K562 (cell line): ENCODE results near the gene GAL3ST1. TPM values are rescaled to one million over a fixed set of nuclear protein-coding genes. Genes with fewer than 3 reads are reported as not detected.

Experiments used
- NR2C1 ChIP-seq, 2 experiments: fragments of 450-650 bp; IDR thresholded peaks; 2 replicates each; pipeline ENCODE4 v1.6.1; 2017; ENCODE audit warnings: mild to moderate bottlenecking in 2 of 2, antibody characterized with exemption in 1 of 2, inconsistent platforms in 1 of 2, missing compliant biosample characterization in 1 of 2, missing genetic modification characterization in 1 of 2
- TAF7 ChIP-seq: fragments of 450-650 bp; IDR thresholded peaks from 2 replicates; pipeline ENCODE4 v1.6.1; 2016; ENCODE audit warnings: missing genetic modification characterization, missing compliant biosample characterization
- ZNF436 ChIP-seq: fragments of 250-450, 450-650 bp; sonication (Bioruptor Pico); formaldehyde crosslinking; IDR thresholded peaks from 2 replicates; pipeline ENCODE4 v1.7.0; 2020; ENCODE audit warnings: mild to moderate bottlenecking
- ZNF644 ChIP-seq: fragments of 200-800 bp; sonication (Bioruptor generic); IDR thresholded peaks from 2 replicates; pipeline ENCODE4 v1.6.1; 2016; ENCODE audit warnings: low read depth, missing genetic modification characterization, missing compliant biosample characterization
- polyA plus RNA-seq, 8 experiments: library from polyadenylated mRNA; depleted of rRNA in 4 of 8; stranded (reverse) in 5 of 8; unstranded in 3 of 8; fragments of >200 nt; fragmentation: Nextera tagmentation in 2 of 8; fragmentation: Illumina TruSeq in 1 of 8; extraction: Ambion mirVana in 2 of 8; extraction: Trizol in 1 of 8; gene quantifications; 2 replicates each; pipeline versions ENCODE4 v1.2.1 to v1.2.3, GENCODE V29; 2011 to 2014; ENCODE audit warnings: inconsistent platforms in 1 of 8, missing spikeins in 1 of 8
- total RNA-seq, 7 experiments: library from RNA; depleted of rRNA in 6 of 7; stranded (reverse); fragments of >200 nt in 6 of 7; fragmentation: Illumina TruSeq in 2 of 7; extraction: Trizol in 2 of 7; gene quantifications; 2 replicates each; pipeline versions ENCODE4 v1.2.1 to v1.2.3, GENCODE V29; 2011 to 2021; ENCODE audit warnings: low replicate concordance in 1 of 7
- TF ChIP-seq, protein P1 (sequence below): fragments of 450-650 bp; IDR thresholded peaks from 2 replicates; pipeline ENCODE4 v1.6.1; 2016; ENCODE audit warnings: mild to moderate bottlenecking, moderate library complexity
- TF ChIP-seq, protein P2 (sequence below), 2 experiments: fragments of 150-350 bp in 1 of 2; IDR thresholded peaks; 2 replicates each; pipeline ENCODE4 v1.6.1; 2012 to 2016; ENCODE audit warnings: low read depth in 2 of 2, low read length in 2 of 2, mild to moderate bottlenecking in 1 of 2, moderate library complexity in 1 of 2

The GAL3ST1 gene
- total and polyA plus RNA-seq, 9 of the 15 experiments (the other 6 are each of a cell fraction or from before 2014, with no cell fraction given) = 0.03 to 1.9 (median 0.33) TPM; not detected in 1

DNA sequence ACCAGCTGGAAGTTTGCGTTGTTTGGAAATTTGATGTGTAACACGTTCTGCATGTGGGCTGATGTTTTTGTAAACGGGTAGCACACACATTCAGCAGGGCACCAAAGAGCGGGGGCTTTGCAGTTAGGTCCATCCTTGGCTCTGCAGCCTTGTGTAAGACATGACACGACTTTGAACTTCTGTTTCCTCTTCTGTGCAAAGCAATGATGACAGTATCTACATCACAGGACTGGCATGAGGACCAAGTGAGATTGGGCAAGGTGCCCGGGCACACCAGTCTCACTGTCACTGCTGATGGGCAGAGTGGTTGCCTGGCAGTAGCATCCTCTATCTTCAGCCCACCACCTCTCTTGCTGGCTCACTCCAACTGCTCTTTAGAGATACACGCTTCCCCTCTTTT is 35.8 kb upstream of the GAL3ST1 start (continued):
- TF ChIP-seq, protein P1, sequence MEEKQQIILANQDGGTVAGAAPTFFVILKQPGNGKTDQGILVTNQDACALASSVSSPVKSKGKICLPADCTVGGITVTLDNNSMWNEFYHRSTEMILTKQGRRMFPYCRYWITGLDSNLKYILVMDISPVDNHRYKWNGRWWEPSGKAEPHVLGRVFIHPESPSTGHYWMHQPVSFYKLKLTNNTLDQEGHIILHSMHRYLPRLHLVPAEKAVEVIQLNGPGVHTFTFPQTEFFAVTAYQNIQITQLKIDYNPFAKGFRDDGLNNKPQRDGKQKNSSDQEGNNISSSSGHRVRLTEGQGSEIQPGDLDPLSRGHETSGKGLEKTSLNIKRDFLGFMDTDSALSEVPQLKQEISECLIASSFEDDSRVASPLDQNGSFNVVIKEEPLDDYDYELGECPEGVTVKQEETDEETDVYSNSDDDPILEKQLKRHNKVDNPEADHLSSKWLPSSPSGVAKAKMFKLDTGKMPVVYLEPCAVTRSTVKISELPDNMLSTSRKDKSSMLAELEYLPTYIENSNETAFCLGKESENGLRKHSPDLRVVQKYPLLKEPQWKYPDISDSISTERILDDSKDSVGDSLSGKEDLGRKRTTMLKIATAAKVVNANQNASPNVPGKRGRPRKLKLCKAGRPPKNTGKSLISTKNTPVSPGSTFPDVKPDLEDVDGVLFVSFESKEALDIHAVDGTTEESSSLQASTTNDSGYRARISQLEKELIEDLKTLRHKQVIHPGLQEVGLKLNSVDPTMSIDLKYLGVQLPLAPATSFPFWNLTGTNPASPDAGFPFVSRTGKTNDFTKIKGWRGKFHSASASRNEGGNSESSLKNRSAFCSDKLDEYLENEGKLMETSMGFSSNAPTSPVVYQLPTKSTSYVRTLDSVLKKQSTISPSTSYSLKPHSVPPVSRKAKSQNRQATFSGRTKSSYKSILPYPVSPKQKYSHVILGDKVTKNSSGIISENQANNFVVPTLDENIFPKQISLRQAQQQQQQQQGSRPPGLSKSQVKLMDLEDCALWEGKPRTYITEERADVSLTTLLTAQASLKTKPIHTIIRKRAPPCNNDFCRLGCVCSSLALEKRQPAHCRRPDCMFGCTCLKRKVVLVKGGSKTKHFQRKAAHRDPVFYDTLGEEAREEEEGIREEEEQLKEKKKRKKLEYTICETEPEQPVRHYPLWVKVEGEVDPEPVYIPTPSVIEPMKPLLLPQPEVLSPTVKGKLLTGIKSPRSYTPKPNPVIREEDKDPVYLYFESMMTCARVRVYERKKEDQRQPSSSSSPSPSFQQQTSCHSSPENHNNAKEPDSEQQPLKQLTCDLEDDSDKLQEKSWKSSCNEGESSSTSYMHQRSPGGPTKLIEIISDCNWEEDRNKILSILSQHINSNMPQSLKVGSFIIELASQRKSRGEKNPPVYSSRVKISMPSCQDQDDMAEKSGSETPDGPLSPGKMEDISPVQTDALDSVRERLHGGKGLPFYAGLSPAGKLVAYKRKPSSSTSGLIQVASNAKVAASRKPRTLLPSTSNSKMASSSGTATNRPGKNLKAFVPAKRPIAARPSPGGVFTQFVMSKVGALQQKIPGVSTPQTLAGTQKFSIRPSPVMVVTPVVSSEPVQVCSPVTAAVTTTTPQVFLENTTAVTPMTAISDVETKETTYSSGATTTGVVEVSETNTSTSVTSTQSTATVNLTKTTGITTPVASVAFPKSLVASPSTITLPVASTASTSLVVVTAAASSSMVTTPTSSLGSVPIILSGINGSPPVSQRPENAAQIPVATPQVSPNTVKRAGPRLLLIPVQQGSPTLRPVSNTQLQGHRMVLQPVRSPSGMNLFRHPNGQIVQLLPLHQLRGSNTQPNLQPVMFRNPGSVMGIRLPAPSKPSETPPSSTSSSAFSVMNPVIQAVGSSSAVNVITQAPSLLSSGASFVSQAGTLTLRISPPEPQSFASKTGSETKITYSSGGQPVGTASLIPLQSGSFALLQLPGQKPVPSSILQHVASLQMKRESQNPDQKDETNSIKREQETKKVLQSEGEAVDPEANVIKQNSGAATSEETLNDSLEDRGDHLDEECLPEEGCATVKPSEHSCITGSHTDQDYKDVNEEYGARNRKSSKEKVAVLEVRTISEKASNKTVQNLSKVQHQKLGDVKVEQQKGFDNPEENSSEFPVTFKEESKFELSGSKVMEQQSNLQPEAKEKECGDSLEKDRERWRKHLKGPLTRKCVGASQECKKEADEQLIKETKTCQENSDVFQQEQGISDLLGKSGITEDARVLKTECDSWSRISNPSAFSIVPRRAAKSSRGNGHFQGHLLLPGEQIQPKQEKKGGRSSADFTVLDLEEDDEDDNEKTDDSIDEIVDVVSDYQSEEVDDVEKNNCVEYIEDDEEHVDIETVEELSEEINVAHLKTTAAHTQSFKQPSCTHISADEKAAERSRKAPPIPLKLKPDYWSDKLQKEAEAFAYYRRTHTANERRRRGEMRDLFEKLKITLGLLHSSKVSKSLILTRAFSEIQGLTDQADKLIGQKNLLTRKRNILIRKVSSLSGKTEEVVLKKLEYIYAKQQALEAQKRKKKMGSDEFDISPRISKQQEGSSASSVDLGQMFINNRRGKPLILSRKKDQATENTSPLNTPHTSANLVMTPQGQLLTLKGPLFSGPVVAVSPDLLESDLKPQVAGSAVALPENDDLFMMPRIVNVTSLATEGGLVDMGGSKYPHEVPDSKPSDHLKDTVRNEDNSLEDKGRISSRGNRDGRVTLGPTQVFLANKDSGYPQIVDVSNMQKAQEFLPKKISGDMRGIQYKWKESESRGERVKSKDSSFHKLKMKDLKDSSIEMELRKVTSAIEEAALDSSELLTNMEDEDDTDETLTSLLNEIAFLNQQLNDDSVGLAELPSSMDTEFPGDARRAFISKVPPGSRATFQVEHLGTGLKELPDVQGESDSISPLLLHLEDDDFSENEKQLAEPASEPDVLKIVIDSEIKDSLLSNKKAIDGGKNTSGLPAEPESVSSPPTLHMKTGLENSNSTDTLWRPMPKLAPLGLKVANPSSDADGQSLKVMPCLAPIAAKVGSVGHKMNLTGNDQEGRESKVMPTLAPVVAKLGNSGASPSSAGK = no peak
- no peak for TF ChIP-seq TAF7
- TF ChIP-seq ZNF436 (CRISPR knock-in tag) = no peak
- TF ChIP-seq NR2C1 (IDR thresholded peaks at IDR 0.05) = no peak
- no peak for TF ChIP-seq NR2C1 (tag; IDR thresholded peaks at IDR 0.05)
- TF ChIP-seq, protein P2, sequence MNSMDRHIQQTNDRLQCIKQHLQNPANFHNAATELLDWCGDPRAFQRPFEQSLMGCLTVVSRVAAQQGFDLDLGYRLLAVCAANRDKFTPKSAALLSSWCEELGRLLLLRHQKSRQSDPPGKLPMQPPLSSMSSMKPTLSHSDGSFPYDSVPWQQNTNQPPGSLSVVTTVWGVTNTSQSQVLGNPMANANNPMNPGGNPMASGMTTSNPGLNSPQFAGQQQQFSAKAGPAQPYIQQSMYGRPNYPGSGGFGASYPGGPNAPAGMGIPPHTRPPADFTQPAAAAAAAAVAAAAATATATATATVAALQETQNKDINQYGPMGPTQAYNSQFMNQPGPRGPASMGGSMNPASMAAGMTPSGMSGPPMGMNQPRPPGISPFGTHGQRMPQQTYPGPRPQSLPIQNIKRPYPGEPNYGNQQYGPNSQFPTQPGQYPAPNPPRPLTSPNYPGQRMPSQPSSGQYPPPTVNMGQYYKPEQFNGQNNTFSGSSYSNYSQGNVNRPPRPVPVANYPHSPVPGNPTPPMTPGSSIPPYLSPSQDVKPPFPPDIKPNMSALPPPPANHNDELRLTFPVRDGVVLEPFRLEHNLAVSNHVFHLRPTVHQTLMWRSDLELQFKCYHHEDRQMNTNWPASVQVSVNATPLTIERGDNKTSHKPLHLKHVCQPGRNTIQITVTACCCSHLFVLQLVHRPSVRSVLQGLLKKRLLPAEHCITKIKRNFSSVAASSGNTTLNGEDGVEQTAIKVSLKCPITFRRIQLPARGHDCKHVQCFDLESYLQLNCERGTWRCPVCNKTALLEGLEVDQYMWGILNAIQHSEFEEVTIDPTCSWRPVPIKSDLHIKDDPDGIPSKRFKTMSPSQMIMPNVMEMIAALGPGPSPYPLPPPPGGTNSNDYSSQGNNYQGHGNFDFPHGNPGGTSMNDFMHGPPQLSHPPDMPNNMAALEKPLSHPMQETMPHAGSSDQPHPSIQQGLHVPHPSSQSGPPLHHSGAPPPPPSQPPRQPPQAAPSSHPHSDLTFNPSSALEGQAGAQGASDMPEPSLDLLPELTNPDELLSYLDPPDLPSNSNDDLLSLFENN (IDR thresholded peaks at IDR 0.05; ENCODE audit: low read depth in 2 of 2, low read length in 2 of 2) = no peak
- no peak for TF ChIP-seq ZNF644 (tag)
